NCI-H1048 (cell line): Measurements from ENCODE around the gene SPRR2F.

Experiments
- DNase-seq: peaks from one replicate; lab custom pipeline; 2025; lab: John Stamatoyannopoulos, UW

Gene SPRR2F

DNA sequence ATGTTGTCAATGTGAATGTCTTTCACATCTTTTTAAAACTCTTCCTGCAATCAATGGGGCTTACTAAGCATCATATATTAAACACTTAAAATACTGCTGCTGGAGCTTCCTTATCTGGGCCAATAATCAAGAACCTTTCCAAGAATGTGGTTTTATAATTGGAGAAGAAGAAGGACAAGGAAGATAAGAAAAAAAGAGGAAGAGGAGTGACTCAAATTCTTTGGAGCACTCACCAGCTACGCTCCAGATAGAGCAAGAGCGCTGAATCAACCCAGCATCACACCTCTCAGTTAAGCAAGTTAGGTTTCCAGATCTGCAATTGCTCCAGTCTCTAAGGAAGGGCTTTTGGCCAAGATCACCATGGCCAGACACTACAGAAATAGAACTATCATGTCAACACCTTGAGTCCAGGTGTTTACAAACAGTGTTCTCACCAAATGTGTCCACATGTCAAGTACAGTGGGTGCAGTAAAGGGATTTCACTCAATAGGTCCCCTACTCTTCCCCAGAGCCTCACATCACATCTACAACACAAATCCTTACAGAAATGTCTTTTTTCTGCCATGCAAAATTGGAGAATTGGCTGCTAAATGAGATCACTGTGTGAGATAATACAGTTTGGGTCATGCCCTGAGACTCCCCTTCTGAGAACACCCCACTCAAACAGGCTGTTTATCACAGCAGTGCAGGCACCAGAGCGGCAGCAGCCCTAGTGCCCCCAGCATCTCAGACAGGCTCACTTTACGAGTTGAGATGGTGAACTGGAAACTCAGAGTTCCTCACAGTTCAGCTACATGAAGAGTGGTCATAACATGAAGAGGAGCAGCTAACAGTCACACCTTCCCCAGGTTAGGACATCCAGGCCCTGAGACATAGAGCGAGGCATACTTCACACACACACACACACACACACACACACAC, 40.2 kb downstream of the SPRR2F start:
- DNase-seq, result no peak

DNA sequence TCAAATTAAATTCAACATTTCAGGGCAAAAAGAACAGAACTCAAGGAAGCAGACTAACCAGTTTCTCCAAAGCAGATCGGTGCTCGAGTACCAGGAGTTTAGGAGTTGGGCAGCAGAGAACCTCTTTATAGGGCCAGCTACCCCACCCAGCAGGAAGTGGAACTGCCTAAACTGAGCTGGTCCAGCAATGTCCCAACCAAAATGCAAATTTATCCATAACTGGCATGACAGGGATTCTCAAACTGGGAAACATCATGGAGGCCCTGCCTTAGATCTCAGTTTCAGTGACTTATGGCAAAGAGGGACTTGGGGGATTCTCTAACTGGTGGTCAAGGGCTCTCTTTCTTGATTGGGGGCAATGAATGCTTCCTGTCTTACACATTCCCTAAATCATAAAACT, 41.8 kb downstream of the SPRR2F start, which contains the start of gene SPRR2B:
Gene SPRR2B (minus strand): TSS at position 101 of the 400 bp plus-strand sequence. CDS start 772 bp downstream, outside the sequence.
- DNase-seq, result no peak

DNA sequence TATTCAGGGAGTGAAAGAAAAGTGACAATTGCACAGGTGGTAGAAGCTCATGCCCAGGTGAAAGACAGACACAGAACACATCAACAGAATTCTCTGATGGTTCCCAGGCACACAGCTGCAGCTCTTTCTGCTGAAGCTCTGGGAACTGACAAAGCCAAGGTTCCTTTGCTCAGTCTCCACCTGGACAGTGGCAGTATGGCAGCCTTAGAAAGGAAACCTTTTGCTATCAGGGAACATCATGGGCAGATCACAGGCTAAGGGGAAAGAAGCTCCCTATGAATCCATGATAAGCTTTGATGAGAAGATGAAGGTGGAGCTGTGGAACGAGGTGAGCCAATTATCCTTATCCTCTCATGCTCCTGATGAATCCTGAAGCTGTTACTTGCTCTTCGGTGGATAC, 43.1 kb downstream of the SPRR2F start:
- DNase-seq, result no peak
